ENCODE measurements around the gene CYP4A22.

DNA sequence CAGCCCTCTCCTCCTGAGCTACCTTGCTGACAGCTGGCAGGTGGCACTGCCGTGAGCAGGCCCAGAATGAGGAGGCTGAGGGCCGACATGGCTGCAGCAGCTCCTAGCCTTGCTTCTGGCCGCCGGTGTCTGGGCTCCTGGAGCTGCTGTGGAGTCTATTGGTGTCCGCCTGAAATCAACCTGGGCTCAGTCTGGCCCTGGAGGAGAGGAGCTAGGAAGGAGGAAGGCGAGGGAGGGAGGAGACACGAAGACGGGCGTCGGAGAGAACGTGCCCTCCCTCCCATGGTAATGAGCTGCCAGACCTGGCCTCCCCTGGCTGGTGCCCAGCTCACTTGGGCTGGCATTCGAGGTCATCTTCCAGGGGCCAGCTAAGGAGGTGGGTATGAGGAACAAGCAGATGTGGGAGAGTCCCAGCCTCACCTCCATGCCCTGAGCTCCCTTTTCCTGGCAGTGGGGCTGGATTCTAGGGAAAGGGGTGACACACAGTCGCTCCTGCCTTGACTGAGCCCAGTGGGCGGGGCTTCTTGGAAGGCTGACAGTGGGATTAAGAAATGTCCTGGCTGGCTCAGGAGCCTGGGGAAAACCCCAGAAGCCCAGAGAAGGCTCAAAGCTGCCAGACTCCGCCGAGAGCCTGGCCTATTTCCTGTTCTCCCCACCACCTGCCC is 52.7 kb downstream of the CYP4A22 start, which contains the start of gene PDZK1IP1:
- TF ChIP-seq, protein P1, sequence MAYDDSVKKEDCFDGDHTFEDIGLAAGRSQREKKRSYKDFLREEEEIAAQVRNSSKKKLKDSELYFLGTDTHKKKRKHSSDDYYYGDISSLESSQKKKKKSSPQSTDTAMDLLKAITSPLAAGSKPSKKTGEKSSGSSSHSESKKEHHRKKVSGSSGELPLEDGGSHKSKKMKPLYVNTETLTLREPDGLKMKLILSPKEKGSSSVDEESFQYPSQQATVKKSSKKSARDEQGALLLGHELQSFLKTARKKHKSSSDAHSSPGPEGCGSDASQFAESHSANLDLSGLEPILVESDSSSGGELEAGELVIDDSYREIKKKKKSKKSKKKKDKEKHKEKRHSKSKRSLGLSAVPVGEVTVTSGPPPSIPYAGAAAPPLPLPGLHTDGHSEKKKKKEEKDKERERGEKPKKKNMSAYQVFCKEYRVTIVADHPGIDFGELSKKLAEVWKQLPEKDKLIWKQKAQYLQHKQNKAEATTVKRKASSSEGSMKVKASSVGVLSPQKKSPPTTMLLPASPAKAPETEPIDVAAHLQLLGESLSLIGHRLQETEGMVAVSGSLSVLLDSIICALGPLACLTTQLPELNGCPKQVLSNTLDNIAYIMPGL (CRISPR knock-in tag; IDR thresholded peaks at IDR 0.05; ENCODE audit: borderline replicate concordance), result no peak
- TF ChIP-seq, protein P2, sequence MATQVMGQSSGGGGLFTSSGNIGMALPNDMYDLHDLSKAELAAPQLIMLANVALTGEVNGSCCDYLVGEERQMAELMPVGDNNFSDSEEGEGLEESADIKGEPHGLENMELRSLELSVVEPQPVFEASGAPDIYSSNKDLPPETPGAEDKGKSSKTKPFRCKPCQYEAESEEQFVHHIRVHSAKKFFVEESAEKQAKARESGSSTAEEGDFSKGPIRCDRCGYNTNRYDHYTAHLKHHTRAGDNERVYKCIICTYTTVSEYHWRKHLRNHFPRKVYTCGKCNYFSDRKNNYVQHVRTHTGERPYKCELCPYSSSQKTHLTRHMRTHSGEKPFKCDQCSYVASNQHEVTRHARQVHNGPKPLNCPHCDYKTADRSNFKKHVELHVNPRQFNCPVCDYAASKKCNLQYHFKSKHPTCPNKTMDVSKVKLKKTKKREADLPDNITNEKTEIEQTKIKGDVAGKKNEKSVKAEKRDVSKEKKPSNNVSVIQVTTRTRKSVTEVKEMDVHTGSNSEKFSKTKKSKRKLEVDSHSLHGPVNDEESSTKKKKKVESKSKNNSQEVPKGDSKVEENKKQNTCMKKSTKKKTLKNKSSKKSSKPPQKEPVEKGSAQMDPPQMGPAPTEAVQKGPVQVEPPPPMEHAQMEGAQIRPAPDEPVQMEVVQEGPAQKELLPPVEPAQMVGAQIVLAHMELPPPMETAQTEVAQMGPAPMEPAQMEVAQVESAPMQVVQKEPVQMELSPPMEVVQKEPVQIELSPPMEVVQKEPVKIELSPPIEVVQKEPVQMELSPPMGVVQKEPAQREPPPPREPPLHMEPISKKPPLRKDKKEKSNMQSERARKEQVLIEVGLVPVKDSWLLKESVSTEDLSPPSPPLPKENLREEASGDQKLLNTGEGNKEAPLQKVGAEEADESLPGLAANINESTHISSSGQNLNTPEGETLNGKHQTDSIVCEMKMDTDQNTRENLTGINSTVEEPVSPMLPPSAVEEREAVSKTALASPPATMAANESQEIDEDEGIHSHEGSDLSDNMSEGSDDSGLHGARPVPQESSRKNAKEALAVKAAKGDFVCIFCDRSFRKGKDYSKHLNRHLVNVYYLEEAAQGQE (IDR thresholded peaks at IDR 0.05), result no peak
- TF ChIP-seq, protein P3, sequence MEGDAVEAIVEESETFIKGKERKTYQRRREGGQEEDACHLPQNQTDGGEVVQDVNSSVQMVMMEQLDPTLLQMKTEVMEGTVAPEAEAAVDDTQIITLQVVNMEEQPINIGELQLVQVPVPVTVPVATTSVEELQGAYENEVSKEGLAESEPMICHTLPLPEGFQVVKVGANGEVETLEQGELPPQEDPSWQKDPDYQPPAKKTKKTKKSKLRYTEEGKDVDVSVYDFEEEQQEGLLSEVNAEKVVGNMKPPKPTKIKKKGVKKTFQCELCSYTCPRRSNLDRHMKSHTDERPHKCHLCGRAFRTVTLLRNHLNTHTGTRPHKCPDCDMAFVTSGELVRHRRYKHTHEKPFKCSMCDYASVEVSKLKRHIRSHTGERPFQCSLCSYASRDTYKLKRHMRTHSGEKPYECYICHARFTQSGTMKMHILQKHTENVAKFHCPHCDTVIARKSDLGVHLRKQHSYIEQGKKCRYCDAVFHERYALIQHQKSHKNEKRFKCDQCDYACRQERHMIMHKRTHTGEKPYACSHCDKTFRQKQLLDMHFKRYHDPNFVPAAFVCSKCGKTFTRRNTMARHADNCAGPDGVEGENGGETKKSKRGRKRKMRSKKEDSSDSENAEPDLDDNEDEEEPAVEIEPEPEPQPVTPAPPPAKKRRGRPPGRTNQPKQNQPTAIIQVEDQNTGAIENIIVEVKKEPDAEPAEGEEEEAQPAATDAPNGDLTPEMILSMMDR (IDR thresholded peaks at IDR 0.05), result no peak
- TF ChIP-seq CEBPB (IDR thresholded peaks at IDR 0.05), result no peak
- no peak for TF ChIP-seq NPAS2 (CRISPR knock-in tag; IDR thresholded peaks at IDR 0.05; ENCODE audit: borderline replicate concordance)
- TF ChIP-seq POLR2A (IDR thresholded peaks at IDR 0.05; ENCODE audit: low read length), result no peak
- no peak for TF ChIP-seq MYC (IDR thresholded peaks at IDR 0.05; ENCODE audit: borderline replicate concordance, low read length)
- no peak for TF ChIP-seq JUNB (IDR thresholded peaks at IDR 0.05)
- no peak for TF ChIP-seq CHD2 (IDR thresholded peaks at IDR 0.05; ENCODE audit: low read length, partially characterized antibody)

Measured in A549 (cell line).